ENCODE measurements around the gene GNB3.

GNB3 gene

GRCh38 chr12:6827982-6828780, 12.5 kb upstream of the GNB3 start, which contains the start of gene P3H3:
Gene P3H3 (plus strand): TSS chr12:6828407. CDS start chr12:6828441, 34 bp downstream.
- Histone ChIP-seq H3K79me1 (ENCODE audit: low read length) (peaks cover 12% of the 10 kb centered on the region), H2AK5ac (ENCODE audit: low read length) (no peak within 1 kb of the TSS), H3K4me1 (ENCODE audit: control insufficient read depth, low read depth, low read length) (peaks cover 2% of the 10 kb centered on the region), H2BK120ac (ENCODE audit: low read depth, low read length) (peak within 1 kb of the TSS; percentile 29), H4K5ac (ENCODE audit: low read length) (no peak within 1 kb of the TSS), H3K27ac (ENCODE audit: low read depth, low read length) (peak within 1 kb of the TSS; percentile 41), H3K4me3 (ENCODE audit: low read length) (peak within 1 kb of the TSS; percentile 95), H3K18ac (ENCODE audit: low read length) (peak within 1 kb of the TSS; percentile 78), H4K8ac (ENCODE audit: low read depth, low read length) (no peak within 1 kb of the TSS), H2BK15ac (replicated peaks; ENCODE audit: low read depth) (no peak within 1 kb of the TSS), H3K4ac (ENCODE audit: low read depth, low read length) (peak within 1 kb of the TSS; percentile 19), H3K79me2 (ENCODE audit: control insufficient read depth, insufficient read depth, low read length) (peaks cover 4% of the 10 kb centered on the region), H3K27me3 (ENCODE audit: insufficient read depth, low read length, poor library complexity) (peaks cover 2% of the 10 kb centered on the region), H2BK5ac (ENCODE audit: low read length) (peak within 1 kb of the TSS; percentile 87), H3K4me2 (ENCODE audit: low read length) (peak within 1 kb of the TSS; percentile 57), H3K9ac (ENCODE audit: low read length) (peak within 1 kb of the TSS; percentile 97), H3K36me3 (ENCODE audit: control insufficient read depth, insufficient read depth, low read length) (peaks cover 4% of the 10 kb centered on the region), H3K23ac (ENCODE audit: low read length) (peak within 1 kb of the TSS; percentile 48), H3K56ac (ENCODE audit: low read length) (peak within 1 kb of the TSS; percentile 99)
- WGBS (ENCODE audit: extremely low coverage, insufficient coverage, low lambda C conversion rate), result no CpG with 5 or more reads among the region's 60 CpGs
- peak; percentile 86 for DNase-seq

- no CpG with 5 or more reads among the region's 71 CpGs for WGBS (ENCODE audit: extremely low coverage, insufficient coverage, low lambda C conversion rate)
- DNase-seq, result peak; percentile 82
These were observed 11.8 kb upstream of the GNB3 start for GRCh38 chr12:6828781-6829535.

DNA sequence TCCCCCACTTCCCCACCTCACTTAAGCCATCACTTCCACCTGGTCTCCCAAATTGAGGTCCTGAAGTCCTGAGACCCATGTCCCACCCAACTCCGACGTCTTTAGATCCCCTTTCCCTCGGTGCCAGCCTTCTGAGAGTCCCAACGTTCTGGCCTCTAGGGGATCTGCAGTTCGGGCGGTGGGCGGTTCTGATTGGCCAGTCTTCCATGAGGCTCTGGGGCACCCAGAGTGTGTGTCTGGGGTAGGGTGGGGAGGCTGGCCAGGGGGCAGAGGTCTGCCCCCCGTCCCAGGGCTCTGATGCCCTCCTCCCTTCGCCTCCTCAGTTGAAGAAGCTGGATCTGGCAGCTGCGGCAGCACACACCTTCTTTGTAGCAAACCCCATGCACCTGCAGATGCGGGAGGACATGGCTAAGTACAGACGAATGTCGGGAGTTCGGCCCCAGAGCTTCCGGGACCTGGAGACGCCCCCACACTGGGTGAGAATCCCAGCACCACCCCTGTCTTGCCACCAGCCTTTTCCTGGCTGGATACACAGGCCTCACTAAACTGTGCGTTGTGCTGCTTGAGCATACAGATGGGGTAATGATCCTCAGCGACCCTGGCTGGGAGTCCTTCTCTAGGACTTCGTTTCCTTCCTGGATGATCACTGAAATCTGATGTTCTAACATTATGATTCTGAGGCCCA, 11.0 kb upstream of the GNB3 start:
- Histone ChIP-seq H3K23ac (ENCODE audit: low read length) (no peak overlapping the region), H3K27ac (ENCODE audit: low read depth, low read length) (no peak overlapping the region), H3K4me2 (ENCODE audit: low read length) (peak overlapping the region; percentile 47), H3K4ac (ENCODE audit: low read depth, low read length) (no peak overlapping the region), H3K56ac (ENCODE audit: low read length) (peak overlapping the region; percentile 99), H3K4me3 (ENCODE audit: low read length) (peak overlapping the region; percentile 95), H3K79me2 (ENCODE audit: control insufficient read depth, insufficient read depth, low read length) (peaks cover 4% of the 10 kb centered on the region), H2AK5ac (ENCODE audit: low read length) (no peak overlapping the region), H3K9ac (ENCODE audit: low read length) (peak overlapping the region; percentile 97), H2BK15ac (replicated peaks; ENCODE audit: low read depth) (no peak overlapping the region), H2BK5ac (ENCODE audit: low read length) (no peak overlapping the region), H3K27me3 (ENCODE audit: insufficient read depth, low read length, poor library complexity) (peaks cover under 1% of the 10 kb centered on the region), H4K8ac (ENCODE audit: low read depth, low read length) (no peak overlapping the region), H3K4me1 (ENCODE audit: control insufficient read depth, low read depth, low read length) (peaks cover 2% of the 10 kb centered on the region), H2BK120ac (ENCODE audit: low read depth, low read length) (no peak overlapping the region), H3K36me3 (ENCODE audit: control insufficient read depth, insufficient read depth, low read length) (peaks cover 7% of the 10 kb centered on the region), H3K18ac (ENCODE audit: low read length) (no peak overlapping the region), H4K5ac (ENCODE audit: low read length) (no peak overlapping the region), H3K79me1 (ENCODE audit: low read length) (peaks cover 12% of the 10 kb centered on the region)
- DNase-seq, result no peak
- WGBS (ENCODE audit: extremely low coverage, insufficient coverage, low lambda C conversion rate), result no CpG with 5 or more reads among the region's 19 CpGs

More at GRCh38 chr12:6828781-6829535, 11.8 kb upstream of the GNB3 start:
- H3K79me1 ChIP-seq (ENCODE audit: low read length), result peaks cover 12% of the 10 kb centered on the region
- peaks cover 7% of the 10 kb centered on the region for H3K36me3 ChIP-seq (ENCODE audit: control insufficient read depth, insufficient read depth, low read length)
- H2BK5ac ChIP-seq (ENCODE audit: low read length), result peak overlapping the region; percentile 87
- peak overlapping the region; percentile 78 for H3K18ac ChIP-seq (ENCODE audit: low read length)
- H3K23ac ChIP-seq (ENCODE audit: low read length), result peak overlapping the region; percentile 48
- H2BK120ac ChIP-seq (ENCODE audit: low read depth, low read length), result peak overlapping the region; percentile 29
- H4K5ac ChIP-seq (ENCODE audit: low read length), result no peak overlapping the region
- peaks cover 2% of the 10 kb centered on the region for H3K27me3 ChIP-seq (ENCODE audit: insufficient read depth, low read length, poor library complexity)
- peak overlapping the region; percentile 99 for H3K56ac ChIP-seq (ENCODE audit: low read length)
- H3K27ac ChIP-seq (ENCODE audit: low read depth, low read length), result peak overlapping the region; percentile 41
- no peak overlapping the region for H2AK5ac ChIP-seq (ENCODE audit: low read length)
- H3K4ac ChIP-seq (ENCODE audit: low read depth, low read length), result peak overlapping the region; percentile 19
- H2BK15ac ChIP-seq (replicated peaks; ENCODE audit: low read depth), result no peak overlapping the region
- H3K4me1 ChIP-seq (ENCODE audit: control insufficient read depth, low read depth, low read length), result peaks cover 2% of the 10 kb centered on the region
- peak overlapping the region; percentile 47 for H3K4me2 ChIP-seq (ENCODE audit: low read length)
- H4K8ac ChIP-seq (ENCODE audit: low read depth, low read length), result no peak overlapping the region
- peaks cover 4% of the 10 kb centered on the region for H3K79me2 ChIP-seq (ENCODE audit: control insufficient read depth, insufficient read depth, low read length)
- peak overlapping the region; percentile 95 for H3K4me3 ChIP-seq (ENCODE audit: low read length)
- peak overlapping the region; percentile 97 for H3K9ac ChIP-seq (ENCODE audit: low read length)

- Histone ChIP-seq H2BK120ac (ENCODE audit: low read depth, low read length) (no peak overlapping the region), H3K56ac (ENCODE audit: low read length) (no peak overlapping the region), H3K27ac (ENCODE audit: low read depth, low read length) (no peak overlapping the region), H2AK5ac (ENCODE audit: low read length) (no peak overlapping the region), H4K8ac (ENCODE audit: low read depth, low read length) (no peak overlapping the region), H3K4me3 (ENCODE audit: low read length) (no peak overlapping the region), H2BK5ac (ENCODE audit: low read length) (no peak overlapping the region), H3K4me1 (ENCODE audit: control insufficient read depth, low read depth, low read length) (no peaks in the 10 kb centered on the region), H3K36me3 (ENCODE audit: control insufficient read depth, insufficient read depth, low read length) (peaks cover 7% of the 10 kb centered on the region), H3K23ac (ENCODE audit: low read length) (no peak overlapping the region), H3K27me3 (ENCODE audit: insufficient read depth, low read length, poor library complexity) (no peaks in the 10 kb centered on the region), H4K5ac (ENCODE audit: low read length) (no peak overlapping the region), H2BK15ac (replicated peaks; ENCODE audit: low read depth) (no peak overlapping the region), H3K79me2 (ENCODE audit: control insufficient read depth, insufficient read depth, low read length) (peaks cover 4% of the 10 kb centered on the region), H3K79me1 (ENCODE audit: low read length) (peaks cover 12% of the 10 kb centered on the region), H3K4me2 (ENCODE audit: low read length) (no peak overlapping the region), H3K18ac (ENCODE audit: low read length) (no peak overlapping the region), H3K4ac (ENCODE audit: low read depth, low read length) (no peak overlapping the region), H3K9ac (ENCODE audit: low read length) (peak overlapping the region; percentile 1)
- WGBS (ENCODE audit: extremely low coverage, insufficient coverage, low lambda C conversion rate), result no CpG with 5 or more reads among the region's 11 CpGs
- no peak for DNase-seq
These were observed 10.3 kb upstream of the GNB3 start for GRCh38 chr12:6830286-6830890.

DNA sequence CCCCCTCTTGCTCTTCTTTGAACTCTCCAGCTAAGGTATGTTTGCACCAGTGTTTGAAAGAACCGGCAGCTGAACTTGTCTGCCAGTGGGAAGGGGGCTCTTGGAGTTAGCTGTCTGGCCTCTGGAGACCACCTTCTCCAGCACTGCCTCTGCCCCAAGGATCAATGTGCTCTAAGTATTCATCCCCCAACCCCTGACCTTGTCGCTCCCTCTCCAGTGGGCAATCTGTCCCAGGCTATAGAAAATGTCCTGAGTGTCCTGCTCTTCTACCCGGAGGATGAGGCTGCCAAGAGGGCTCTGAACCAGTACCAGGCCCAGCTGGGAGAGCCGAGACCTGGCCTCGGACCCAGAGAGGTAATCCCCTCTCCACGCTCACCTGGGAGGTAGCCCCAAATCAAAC, 9.7 kb upstream of the GNB3 start:
- H3K23ac ChIP-seq (ENCODE audit: low read length), result no peak overlapping the region
- no peaks in the 10 kb centered on the region for H3K27me3 ChIP-seq (ENCODE audit: insufficient read depth, low read length, poor library complexity)
- H3K4me2 ChIP-seq (ENCODE audit: low read length), result no peak overlapping the region
- H3K56ac ChIP-seq (ENCODE audit: low read length), result no peak overlapping the region
- no peak for DNase-seq
- H3K4me3 ChIP-seq (ENCODE audit: low read length), result no peak overlapping the region
- no CpG with 5 or more reads among the region's 6 CpGs for WGBS (ENCODE audit: extremely low coverage, insufficient coverage, low lambda C conversion rate)
- no peak overlapping the region for H2BK5ac ChIP-seq (ENCODE audit: low read length)
- no peaks in the 10 kb centered on the region for H3K4me1 ChIP-seq (ENCODE audit: control insufficient read depth, low read depth, low read length)
- no peak overlapping the region for H3K27ac ChIP-seq (ENCODE audit: low read depth, low read length)
- no peak overlapping the region for H2AK5ac ChIP-seq (ENCODE audit: low read length)
- H4K5ac ChIP-seq (ENCODE audit: low read length), result no peak overlapping the region
- no peak overlapping the region for H2BK15ac ChIP-seq (replicated peaks; ENCODE audit: low read depth)
- H2BK120ac ChIP-seq (ENCODE audit: low read depth, low read length), result no peak overlapping the region
- H3K79me1 ChIP-seq (ENCODE audit: low read length), result peaks cover 12% of the 10 kb centered on the region
- H3K9ac ChIP-seq (ENCODE audit: low read length), result no peak overlapping the region
- peaks cover 4% of the 10 kb centered on the region for H3K79me2 ChIP-seq (ENCODE audit: control insufficient read depth, insufficient read depth, low read length)
- peaks cover 7% of the 10 kb centered on the region for H3K36me3 ChIP-seq (ENCODE audit: control insufficient read depth, insufficient read depth, low read length)
- no peak overlapping the region for H3K18ac ChIP-seq (ENCODE audit: low read length)
- no peak overlapping the region for H4K8ac ChIP-seq (ENCODE audit: low read depth, low read length)
- no peak overlapping the region for H3K4ac ChIP-seq (ENCODE audit: low read depth, low read length)

Measured in mesendoderm (in vitro differentiated cells).